ENCODE data around the gene PEMT. TPM values are rescaled to one million over a fixed set of nuclear protein-coding genes. Genes with fewer than 3 reads are reported as not detected.
"Not testable (repeated sequence)": the region's sequence is repeated elsewhere in the genome, so short reads cannot be mapped to it uniquely, and the experiment has no call there.

The PEMT gene
- total RNA-seq: 37.4 and 39.2 TPM in 2 replicates

- Mint-ChIP-seq H3K4me3 (ENCODE audit: low read depth) (peak within 1 kb of the TSS; percentile 96), H3K27ac (peak within 1 kb of the TSS; percentile 96), H3K36me3 (ENCODE audit: low read depth) (no peaks in the 10 kb centered on the region), H3K9me3 (no peaks in the 10 kb centered on the region), H3K4me1 (ENCODE audit: low read depth) (peaks cover 12% of the 10 kb centered on the region), H3K27me3 (ENCODE audit: low read depth) (no peaks in the 10 kb centered on the region)
- intact Hi-C loops (cut with micrococcal nuclease): loop anchor here (1.0 to 5.0 kb wide), 7 partner anchors 95 to 591 kb away; partner anchors contain the start of genes ALKBH5, ATPAF2, DRC3 and GID4
- peak; percentile 92 for DNase-seq (ENCODE audit: low spot score)
These were observed at the start of gene PEMT for GRCh38 chr17:17591355-17592298. Gene PEMT, minus strand, starts transcription at chr17:17591708. Its CDS starts 82 bp downstream, at chr17:17591626.

- DNase-seq (ENCODE audit: low spot score); H3K27me3 Mint-ChIP-seq (ENCODE audit: low read depth); H3K27ac Mint-ChIP-seq; H3K4me3 Mint-ChIP-seq (ENCODE audit: low read depth); H3K36me3 Mint-ChIP-seq (ENCODE audit: low read depth); H3K9me3 Mint-ChIP-seq; H3K4me1 Mint-ChIP-seq (ENCODE audit: low read depth); intact Hi-C loops (cut with micrococcal nuclease): not testable (repeated sequence)
These were observed 48.3 kb upstream of the PEMT start for GRCh38 chr17:17639661-17640270.

DNA sequence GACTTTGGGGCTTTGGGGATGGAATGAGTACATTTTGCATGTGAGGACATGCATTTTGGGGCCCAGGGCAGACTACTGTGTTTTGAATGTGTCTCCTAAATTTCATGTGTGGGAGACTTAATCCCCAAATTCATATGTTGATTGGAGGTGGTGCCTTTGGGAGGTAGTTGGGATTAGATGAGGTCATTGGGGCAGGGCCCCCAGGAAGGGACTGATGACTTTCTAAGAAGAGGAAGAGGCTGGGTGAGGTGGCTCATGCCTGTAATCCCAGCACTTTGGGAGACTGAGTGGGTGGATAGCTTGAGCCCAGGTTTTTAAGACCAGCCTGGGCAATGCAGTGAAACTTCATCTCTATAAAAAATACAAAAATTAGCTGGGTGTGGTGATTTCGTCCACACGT, 47.0 kb upstream of the PEMT start:
- Mint-ChIP-seq H3K27me3 (ENCODE audit: low read depth) (no peaks in the 10 kb centered on the region), H3K27ac (no peak overlapping the region), H3K9me3 (no peaks in the 10 kb centered on the region), H3K4me1 (ENCODE audit: low read depth) (no peaks in the 10 kb centered on the region), H3K36me3 (ENCODE audit: low read depth) (no peaks in the 10 kb centered on the region), H3K4me3 (ENCODE audit: low read depth) (no peak overlapping the region)
- intact Hi-C loops (cut with micrococcal nuclease): no loop called here
- DNase-seq (ENCODE audit: low spot score): no peak

DNA sequence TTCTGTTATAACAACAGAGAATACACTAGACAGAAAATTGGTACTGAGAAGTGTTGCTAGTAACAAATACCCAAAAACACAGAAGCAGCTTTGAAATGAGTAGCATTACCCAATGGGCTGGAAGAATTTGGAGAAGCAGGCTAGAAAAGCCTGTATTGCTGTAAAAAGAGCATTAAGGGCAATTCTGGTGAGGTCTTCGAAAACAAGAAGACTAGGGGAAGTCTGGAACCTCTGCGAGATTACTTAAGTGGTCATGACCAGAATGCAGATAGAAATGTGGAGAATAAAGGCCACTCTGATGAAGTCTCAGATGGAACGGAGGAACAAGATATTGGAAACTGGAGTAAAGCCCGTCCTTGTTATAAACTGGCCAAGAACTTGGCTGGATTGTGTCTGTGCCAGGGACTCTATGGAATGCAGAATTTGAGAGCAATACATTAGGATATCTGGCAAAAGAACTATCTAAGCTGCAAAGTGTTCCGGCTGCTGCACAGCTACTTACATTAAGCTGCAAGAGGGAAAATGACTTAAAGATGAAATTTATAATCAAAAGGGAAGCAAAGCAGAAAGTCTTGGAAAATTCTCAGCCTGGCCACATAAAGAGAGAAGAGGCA, 44.9 kb upstream of the PEMT start:
- intact Hi-C loops (cut with micrococcal nuclease): no loop called here
- no peaks in the 10 kb centered on the region for H3K9me3 Mint-ChIP-seq
- H3K4me3 Mint-ChIP-seq (ENCODE audit: low read depth): no peak overlapping the region
- no peak for DNase-seq (ENCODE audit: low spot score)
- no peaks in the 10 kb centered on the region for H3K36me3 Mint-ChIP-seq (ENCODE audit: low read depth)
- no peaks in the 10 kb centered on the region for H3K4me1 Mint-ChIP-seq (ENCODE audit: low read depth)
- no peaks in the 10 kb centered on the region for H3K27me3 Mint-ChIP-seq (ENCODE audit: low read depth)
- H3K27ac Mint-ChIP-seq: no peak overlapping the region

- H3K4me3 Mint-ChIP-seq (ENCODE audit: low read depth); H3K4me1 Mint-ChIP-seq (ENCODE audit: low read depth); intact Hi-C loops (cut with micrococcal nuclease); H3K27me3 Mint-ChIP-seq (ENCODE audit: low read depth); DNase-seq (ENCODE audit: low spot score); H3K36me3 Mint-ChIP-seq (ENCODE audit: low read depth); H3K9me3 Mint-ChIP-seq; H3K27ac Mint-ChIP-seq: not testable (repeated sequence)
These were observed 44.2 kb upstream of the PEMT start for GRCh38 chr17:17635537-17636271.

DNA sequence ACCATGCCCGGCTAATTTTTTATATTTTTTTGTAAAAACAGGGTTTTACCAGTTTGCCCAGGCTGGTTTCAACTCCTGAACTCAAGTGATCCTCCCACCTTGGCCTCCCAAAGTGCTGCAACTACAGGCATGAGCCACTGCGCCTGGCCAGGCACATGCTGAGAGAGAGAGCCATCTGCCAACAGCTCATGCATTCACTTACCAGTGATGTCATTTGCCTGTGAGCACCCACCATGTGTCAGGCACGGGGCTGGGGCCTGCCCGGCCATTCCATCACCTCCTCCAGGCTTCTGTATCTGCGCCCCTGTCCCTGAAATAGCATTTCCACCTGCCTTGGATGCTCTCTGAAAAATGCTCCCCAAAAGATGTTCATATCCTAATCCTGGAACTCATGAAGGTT, 43.6 kb upstream of the PEMT start:
- DNase-seq (ENCODE audit: low spot score): no peak
- Mint-ChIP-seq H3K4me1 (ENCODE audit: low read depth) (no peaks in the 10 kb centered on the region), H3K27me3 (ENCODE audit: low read depth) (no peaks in the 10 kb centered on the region), H3K27ac (no peak overlapping the region), H3K4me3 (ENCODE audit: low read depth) (no peak overlapping the region), H3K9me3 (no peaks in the 10 kb centered on the region), H3K36me3 (ENCODE audit: low read depth) (no peaks in the 10 kb centered on the region)
- intact Hi-C loops (cut with micrococcal nuclease): no loop called here

GRCh38 chr17:17633310-17633709, 41.8 kb upstream of the PEMT start:
- H3K9me3 Mint-ChIP-seq: no peaks in the 10 kb centered on the region
- H3K27ac Mint-ChIP-seq: no peak overlapping the region
- H3K36me3 Mint-ChIP-seq (ENCODE audit: low read depth): no peaks in the 10 kb centered on the region
- intact Hi-C loops (cut with micrococcal nuclease): no loop called here
- no peaks in the 10 kb centered on the region for H3K27me3 Mint-ChIP-seq (ENCODE audit: low read depth)
- no peak overlapping the region for H3K4me3 Mint-ChIP-seq (ENCODE audit: low read depth)
- H3K4me1 Mint-ChIP-seq (ENCODE audit: low read depth): peaks cover 6% of the 10 kb centered on the region
- DNase-seq (ENCODE audit: low spot score): no peak

DNA sequence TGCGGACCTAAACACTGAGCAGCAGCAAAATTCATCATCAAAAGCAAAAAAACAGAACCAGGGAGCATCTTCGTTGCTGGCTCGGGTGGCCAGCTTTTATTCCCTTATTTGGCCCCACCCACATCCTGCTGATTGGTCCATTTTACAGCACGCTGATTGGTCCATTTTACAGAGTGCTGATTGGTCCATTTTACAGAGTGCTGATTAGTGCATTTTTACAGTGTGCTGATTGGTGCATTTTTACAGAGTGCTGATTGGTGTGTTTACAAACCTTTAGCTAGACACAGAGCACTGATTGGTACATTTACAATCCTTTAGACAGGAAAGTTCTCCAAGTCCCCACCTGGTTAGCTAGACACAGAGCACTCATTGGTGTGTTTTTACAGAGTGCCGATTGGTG, 41.2 kb upstream of the PEMT start:
- H3K36me3 Mint-ChIP-seq (ENCODE audit: low read depth); H3K4me3 Mint-ChIP-seq (ENCODE audit: low read depth); H3K4me1 Mint-ChIP-seq (ENCODE audit: low read depth); H3K27me3 Mint-ChIP-seq (ENCODE audit: low read depth); DNase-seq (ENCODE audit: low spot score); H3K27ac Mint-ChIP-seq; H3K9me3 Mint-ChIP-seq; intact Hi-C loops (cut with micrococcal nuclease): not testable (repeated sequence)

DNA sequence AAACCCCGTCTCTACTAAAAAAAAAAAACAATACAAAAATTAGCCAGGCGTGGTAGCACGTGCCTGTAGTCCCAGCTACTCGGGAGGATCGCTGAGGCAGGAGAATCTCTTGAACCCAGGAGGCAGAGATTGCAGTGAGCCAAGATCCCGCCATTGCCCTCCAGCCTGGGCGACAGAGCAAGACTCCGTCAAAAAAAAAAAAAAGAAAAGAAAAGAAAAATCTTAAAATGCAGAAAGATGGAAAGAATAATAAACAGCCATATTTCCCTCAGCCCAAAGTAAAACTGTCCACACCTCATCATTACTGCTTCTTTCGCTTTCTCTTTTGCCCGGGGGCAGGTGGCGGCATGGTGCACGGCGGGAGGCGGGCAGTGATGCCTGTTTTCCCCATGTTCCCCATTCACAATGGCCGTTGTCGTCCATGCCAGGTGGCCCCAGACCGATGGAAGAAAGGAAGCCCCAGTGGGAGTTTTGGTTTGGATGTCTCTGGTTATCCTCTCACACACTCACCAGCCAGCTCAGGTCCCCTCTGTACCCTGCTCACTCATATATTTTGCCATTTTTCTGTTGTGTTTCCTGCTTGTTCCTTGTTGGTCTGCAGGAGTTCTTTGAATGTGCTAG, 37.0 kb upstream of the PEMT start:
- intact Hi-C loops (cut with micrococcal nuclease): no loop called here
- H3K4me1 Mint-ChIP-seq (ENCODE audit: low read depth): peaks cover 6% of the 10 kb centered on the region
- peak; percentile 35 for DNase-seq (ENCODE audit: low spot score)
- H3K27ac Mint-ChIP-seq: peak overlapping the region; percentile 85
- no peaks in the 10 kb centered on the region for H3K36me3 Mint-ChIP-seq (ENCODE audit: low read depth)
- no peaks in the 10 kb centered on the region for H3K9me3 Mint-ChIP-seq
- peak overlapping the region; percentile 70 for H3K4me3 Mint-ChIP-seq (ENCODE audit: low read depth)
- H3K27me3 Mint-ChIP-seq (ENCODE audit: low read depth): no peaks in the 10 kb centered on the region

DNA sequence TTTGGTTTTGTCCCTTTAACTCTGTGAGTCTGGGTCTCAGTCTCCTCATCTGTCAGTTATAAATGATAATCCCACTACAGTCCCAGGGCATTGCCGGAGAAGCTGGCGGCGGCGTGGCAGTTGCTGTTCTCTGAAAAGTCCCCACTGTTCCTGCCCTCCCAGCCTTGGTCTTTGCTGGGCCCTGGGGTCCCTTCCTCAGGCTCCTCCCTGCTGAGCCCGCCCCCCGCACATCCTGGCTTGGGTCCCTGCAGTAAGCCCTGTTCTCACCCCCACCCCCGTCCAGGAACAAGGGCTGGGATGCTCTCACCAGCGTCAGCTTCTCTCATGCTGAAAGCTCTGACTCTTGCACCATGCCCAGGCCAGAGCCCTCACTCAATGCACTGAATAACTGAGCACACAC, 35.3 kb upstream of the PEMT start:
- no peaks in the 10 kb centered on the region for H3K36me3 Mint-ChIP-seq (ENCODE audit: low read depth)
- no peak overlapping the region for H3K27ac Mint-ChIP-seq
- no peak overlapping the region for H3K4me3 Mint-ChIP-seq (ENCODE audit: low read depth)
- no peaks in the 10 kb centered on the region for H3K9me3 Mint-ChIP-seq
- H3K4me1 Mint-ChIP-seq (ENCODE audit: low read depth): peaks cover 6% of the 10 kb centered on the region
- intact Hi-C loops (cut with micrococcal nuclease): no loop called here
- DNase-seq (ENCODE audit: low spot score): no peak
- H3K27me3 Mint-ChIP-seq (ENCODE audit: low read depth): no peaks in the 10 kb centered on the region

- intact Hi-C loops (cut with micrococcal nuclease): no loop called here
- H3K27ac Mint-ChIP-seq: no peak overlapping the region
- H3K36me3 Mint-ChIP-seq (ENCODE audit: low read depth): no peaks in the 10 kb centered on the region
- H3K27me3 Mint-ChIP-seq (ENCODE audit: low read depth): peaks cover 3% of the 10 kb centered on the region
- H3K4me1 Mint-ChIP-seq (ENCODE audit: low read depth): peaks cover 6% of the 10 kb centered on the region
- DNase-seq (ENCODE audit: low spot score): no peak
- no peak overlapping the region for H3K4me3 Mint-ChIP-seq (ENCODE audit: low read depth)
- H3K9me3 Mint-ChIP-seq: no peaks in the 10 kb centered on the region
These were observed 34.8 kb upstream of the PEMT start for GRCh38 chr17:17626151-17626805.

GRCh38 chr17:17624741-17625140, 33.2 kb upstream of the PEMT start:
- Mint-ChIP-seq H3K9me3 (no peaks in the 10 kb centered on the region), H3K27me3 (ENCODE audit: low read depth) (peaks cover 7% of the 10 kb centered on the region), H3K27ac (no peak overlapping the region), H3K36me3 (ENCODE audit: low read depth) (no peaks in the 10 kb centered on the region), H3K4me3 (ENCODE audit: low read depth) (no peak overlapping the region), H3K4me1 (ENCODE audit: low read depth) (peaks cover 6% of the 10 kb centered on the region)
- intact Hi-C loops (cut with micrococcal nuclease): no loop called here
- DNase-seq (ENCODE audit: low spot score): no peak
